GM19328 (cell line): ENCODE data around the gene SLC1A1.

Experiments used
- ATAC-seq: cut with Tn5 transposase; IDR thresholded peaks from one replicate; pipeline ENCODE4 v1.9.1; 2021; ENCODE audit warnings: mild to moderate bottlenecking, moderate library complexity; ENCODE audit not compliant: unreplicated experiment

Gene SLC1A1

DNA sequence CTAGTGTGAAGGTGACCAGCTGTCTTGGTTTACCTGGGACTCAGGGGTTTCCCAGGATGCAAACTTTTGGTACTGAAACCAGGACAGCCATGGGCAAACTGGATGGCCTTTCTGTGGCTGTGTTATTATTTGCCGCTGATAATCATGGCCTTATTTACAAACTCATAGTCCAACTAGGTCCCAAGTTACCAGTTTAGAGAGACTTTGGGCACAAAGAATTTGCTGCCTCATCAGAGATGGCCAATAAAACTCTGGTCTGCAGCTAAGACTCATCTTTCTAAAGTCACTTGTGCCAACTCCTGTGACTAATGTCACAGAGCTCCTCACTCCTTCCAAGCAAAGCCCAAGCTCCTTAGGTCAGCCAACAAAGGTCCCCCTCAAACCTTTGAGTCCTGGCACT lies 124.4 kb downstream of the SLC1A1 start:
- no peak for ATAC-seq

DNA sequence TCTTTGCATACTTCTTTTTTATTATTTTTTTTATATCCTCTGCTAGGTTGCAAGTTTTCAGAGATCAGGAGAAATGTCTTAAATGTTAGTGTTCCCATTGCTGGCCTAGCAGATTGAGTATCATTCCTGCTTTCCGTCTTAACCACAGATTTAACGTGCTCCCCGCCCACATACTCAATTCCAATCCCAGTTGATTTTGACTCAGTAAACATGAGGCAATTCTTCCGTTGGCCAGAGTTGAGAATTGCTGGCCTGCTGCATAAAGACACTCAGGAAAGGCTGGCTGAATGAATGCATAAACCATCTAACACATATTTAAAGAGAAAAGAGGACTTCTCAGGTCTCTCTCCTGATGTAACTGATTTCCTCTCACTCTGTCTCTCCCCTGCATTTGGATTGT lies 125.0 kb downstream of the SLC1A1 start:
- no peak for ATAC-seq

DNA sequence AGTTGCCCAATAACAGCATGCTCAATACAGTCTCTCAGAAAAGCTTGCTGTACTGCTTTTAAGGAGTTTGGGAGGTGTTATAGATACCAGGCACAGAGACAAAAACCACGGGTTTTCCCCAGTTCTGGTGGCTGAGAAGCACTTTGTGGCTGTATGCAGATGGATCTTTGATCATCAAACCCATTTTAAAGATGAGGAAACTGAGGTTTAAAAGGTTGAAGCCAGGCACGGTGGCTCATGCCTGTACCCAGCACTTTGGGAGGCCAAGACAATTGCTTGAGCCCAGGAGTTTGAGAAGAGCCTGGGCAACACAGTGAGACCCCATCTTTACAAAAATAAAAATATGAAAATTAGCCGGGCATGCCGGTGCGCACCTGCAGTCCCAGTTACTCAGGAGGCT lies 125.5 kb downstream of the SLC1A1 start:
- no peak for ATAC-seq

DNA sequence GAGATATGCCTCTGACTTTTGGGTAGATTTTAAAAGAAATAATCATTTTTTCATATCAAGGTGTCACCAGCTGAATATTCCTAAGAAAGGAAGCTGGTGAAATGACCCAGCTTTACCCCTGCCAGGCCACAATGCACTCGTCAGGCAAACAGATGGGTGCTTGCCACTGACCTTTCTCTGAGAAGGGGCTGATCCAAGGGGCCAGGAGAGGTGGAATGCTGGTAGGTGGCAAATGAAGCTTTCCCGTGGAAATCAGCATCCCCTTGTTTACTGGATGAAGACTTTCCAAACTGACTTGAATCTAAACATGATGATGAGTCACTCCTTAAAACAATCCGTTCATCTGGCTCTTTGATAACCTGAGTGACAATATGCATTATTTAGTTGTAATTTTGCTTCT lies 127.5 kb downstream of the SLC1A1 start:
- no peak for ATAC-seq

DNA sequence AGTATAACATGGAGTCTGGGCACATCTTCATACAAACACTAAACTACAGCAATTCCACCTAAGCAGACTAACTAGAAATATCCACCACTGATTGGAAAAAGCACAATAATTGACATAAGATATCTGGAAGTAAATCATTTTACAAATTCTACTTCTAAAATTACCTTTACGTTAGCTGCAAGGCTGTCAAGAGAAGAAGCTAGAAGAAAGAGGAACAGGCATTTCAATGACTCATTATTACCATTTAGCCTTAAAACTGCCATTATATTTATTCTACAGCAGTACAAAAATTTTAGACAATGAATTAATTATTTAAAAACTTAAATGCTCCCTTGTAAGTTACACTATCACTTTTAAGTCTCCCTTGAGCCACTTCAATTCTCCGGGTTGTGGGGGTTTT lies 128.4 kb downstream of the SLC1A1 start:
- ATAC-seq: no peak

DNA sequence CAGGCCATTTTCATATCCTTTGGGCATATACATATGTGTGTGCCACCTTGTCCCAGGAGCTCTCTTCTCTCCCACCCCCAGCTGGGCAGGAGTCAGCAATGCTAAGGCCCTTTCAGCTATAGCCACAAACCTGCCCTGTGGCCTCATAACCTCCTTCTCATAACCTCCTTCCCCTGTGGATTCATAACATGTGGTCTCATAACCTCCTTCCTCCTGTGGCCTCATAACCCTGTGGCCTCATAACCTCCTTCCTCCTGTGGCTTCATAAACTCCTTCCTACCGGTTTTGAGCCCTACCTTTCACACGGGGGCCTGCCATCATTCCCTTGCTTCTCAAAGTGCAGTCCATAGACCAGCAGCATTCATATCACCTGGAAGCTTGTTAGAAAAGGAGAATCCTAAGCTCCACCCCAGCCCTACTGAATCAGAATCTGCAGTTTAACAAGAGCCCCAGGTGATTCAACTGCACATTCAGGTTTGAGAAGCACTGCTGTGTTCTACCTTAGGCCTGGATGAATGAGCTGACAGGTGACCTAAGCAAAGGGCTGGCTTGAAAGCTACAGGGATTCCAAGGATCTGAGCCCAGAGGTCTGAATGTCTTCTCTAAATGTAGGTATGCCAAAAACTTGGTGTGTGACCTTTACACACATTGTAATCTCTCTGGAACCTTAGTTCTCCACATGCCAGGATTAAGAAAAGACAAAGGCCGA lies 129.9 kb downstream of the SLC1A1 start:
- no peak for ATAC-seq

DNA sequence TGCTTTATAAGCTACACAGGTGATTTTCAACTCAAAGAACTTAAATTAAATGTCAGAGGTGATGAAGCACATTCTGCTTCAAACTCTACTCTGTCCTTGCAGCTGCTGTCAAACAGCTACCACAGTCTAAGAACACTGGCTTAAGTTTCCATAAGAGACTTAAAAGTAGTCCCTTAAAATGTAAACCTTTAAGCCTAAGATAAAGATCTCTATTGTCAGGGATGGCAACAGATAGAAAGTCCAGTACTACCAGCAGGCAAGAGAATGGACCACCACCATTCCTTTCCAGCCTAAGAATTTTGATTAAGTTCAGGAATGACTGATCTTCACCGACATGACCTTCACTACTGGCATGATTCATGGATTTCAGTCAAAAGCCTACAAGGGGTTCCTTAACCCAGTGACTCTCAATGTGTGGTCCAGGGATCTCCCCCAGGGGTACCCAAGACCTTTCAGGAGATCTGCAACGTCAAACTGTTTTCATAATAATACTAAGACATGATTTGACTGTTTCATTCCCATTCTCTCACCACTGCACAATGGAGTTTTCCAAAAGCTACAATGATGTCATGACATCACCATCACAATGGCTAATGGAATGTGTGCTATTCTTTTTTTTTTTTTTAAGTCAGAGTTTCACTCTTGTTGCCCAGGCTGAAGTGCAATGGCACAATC lies 130.8 kb downstream of the SLC1A1 start:
- no peak for ATAC-seq

DNA sequence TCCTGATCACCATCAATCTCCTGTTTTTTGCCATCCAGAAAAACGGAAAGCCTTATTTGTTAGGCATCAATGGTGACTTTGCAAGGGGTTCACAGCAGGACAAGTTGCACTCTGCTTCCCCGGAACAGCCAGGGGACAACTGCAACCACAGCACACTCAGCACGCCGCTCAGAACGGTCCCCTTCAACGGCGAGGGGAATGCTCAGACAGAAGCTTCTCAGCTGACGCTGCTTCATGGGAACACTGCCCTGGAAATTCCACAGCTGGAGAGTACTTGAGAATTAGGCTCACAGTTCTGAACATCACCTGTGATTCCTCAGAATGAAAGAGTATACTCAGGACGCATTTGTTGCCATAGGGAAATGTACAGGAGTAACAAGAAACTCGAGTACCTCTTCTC lies 131.7 kb downstream of the SLC1A1 start:
- ATAC-seq: no peak

DNA sequence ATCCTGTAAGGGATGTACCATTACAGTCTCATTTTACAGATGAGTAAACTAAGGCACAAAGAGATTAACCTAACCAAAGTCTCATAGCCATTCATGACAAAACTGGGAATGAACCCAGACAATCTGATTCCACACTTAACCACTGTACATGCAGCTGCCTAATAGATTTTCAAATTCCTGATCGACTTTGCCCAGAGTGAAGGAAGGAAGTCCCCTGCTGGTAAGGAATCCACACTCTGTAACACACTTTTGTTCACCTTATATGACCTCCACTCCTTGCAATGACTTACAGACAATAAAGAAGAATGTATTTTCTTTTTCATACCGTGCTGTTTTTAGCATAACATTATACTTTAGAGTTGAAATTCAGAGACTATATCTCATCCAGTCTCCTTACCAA lies 140.6 kb downstream of the SLC1A1 start:
- no peak for ATAC-seq
